CD8-positive, alpha-beta memory T cell (primary cell): ENCODE data around the gene MED27. TPM values are rescaled to one million over a fixed set of nuclear protein-coding genes. Genes with fewer than 3 reads are reported as not detected.

Experiments used
- polyA plus RNA-seq: library from polyadenylated mRNA; unstranded; fragments of 300-500 nt; fragmentation: Illumina TruSeq; gene quantifications from one replicate; pipeline ENCODE4 v1.2.3, GENCODE V29; 2021
- total RNA-seq, 2 experiments: library from RNA; stranded (reverse); gene quantifications; one replicate each; pipeline ENCODE4 v1.2.3, GENCODE V29; 2021

The MED27 gene
- total and polyA plus RNA-seq, 3 experiments from 2014 or later = 31.6 to 39.7 (median 35.9) TPM

Other genes starting within 250 kb of the MED27 start
- gene NTNG2, start 82.2 kb upstream of the MED27 start, total RNA-seq = 1 to 10 TPM; 1.3 to 2.0 TPM
- gene NTNG2, start 82.2 kb upstream of the MED27 start, polyA plus RNA-seq = 3.6 TPM